Ishikawa (cell line): Measurements from ENCODE around the gene ABCA8.

ENCODE experiments used
- CEBPB ChIP-seq: IDR thresholded peaks from 2 replicates; pipeline ENCODE4 v1.6.1; 2012
- RAD21 ChIP-seq: IDR thresholded peaks from 2 replicates; pipeline ENCODE4 v1.6.1; 2012; ENCODE audit warnings: low read depth
- TAF1 ChIP-seq: IDR thresholded peaks from 2 replicates; pipeline ENCODE4 v1.6.1; 2012; ENCODE audit warnings: low read depth, mild to moderate bottlenecking
- YY1 ChIP-seq: IDR thresholded peaks from 2 replicates; pipeline ENCODE4 v1.6.1; 2012; ENCODE audit warnings: low read depth

DNA sequence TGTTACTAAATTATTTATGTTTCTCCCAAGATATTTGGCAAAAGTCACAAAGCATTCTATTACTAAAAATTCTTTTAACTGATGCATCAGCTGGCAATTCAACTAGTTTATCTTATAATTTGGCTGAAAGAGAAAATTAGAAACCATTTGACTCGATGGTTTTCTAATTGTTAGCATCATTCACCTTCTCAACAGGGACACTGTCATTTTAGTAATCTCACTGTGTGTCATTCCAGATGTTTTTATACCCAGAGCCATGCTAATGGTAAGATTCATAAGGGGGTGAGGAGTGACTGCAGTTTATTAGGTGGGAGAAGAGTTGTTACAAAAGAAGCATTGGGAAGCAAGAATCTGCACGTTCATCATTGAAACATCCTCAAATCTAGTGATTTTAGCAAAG, 124.9 kb downstream of the ABCA8 start:
- TF ChIP-seq CEBPB (no peak), RAD21 (no peak), TAF1 (no peak), YY1 (no peak)
